Midbrain (tissue), 1 donor: Measurements from ENCODE around the gene SBF1.

Experiments used
- DNase-seq: peaks from one replicate; lab custom pipeline; 2025; lab: John Stamatoyannopoulos, UW

The SBF1 gene

DNA sequence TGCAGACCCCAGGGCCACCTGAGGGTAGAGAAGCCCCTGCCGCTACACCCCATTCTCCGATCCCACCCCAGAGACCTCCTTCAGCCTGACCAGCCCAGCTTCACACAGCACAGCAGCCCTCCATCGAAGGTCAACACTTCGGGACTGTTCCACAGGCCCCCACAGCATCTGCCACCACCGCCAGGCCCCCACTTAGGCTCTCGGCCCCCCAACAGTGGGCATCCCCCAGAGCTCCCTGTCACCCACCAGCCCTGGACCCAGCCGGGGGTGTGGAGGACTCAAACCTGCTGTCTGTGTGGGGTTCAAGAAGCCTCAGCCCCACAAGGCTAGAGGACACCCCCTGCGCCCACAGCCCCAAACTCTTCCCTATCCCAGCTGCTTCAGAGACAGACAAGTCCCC, 6.2 kb downstream of the SBF1 start:
- DNase-seq: no peak

DNA sequence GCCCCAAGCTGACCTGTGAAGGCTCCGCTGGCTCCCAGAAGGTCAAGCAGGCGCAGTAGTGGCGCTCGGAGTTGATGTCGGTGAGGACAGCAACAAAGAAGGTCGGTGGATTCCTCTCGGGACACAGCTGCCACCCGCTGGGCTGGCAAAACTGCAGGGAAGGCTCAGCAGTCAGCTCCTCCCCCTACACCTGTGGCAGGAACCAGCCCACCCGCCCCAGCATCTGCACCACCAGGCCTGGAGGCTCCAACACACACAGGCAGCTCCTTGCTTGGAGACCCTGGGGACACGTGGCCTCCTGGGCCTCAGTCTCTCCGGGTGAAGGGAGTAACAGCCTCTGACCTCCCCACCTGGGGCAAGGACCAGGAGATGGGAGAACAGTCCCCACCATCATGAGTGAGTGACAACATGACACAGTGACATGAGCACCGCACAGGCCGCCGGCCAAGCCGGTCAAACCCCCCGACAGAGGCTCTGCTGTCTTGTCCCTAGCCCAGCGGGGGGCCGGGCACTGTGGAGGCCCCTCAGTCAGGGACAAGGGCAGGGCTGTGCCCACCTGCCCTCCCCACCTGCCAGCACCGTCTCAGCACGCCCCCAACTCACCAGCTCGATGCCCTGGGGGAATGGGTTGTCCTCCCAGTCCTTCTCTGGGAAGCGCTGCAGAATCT, 6.9 kb downstream of the SBF1 start:
- no peak for DNase-seq

DNA sequence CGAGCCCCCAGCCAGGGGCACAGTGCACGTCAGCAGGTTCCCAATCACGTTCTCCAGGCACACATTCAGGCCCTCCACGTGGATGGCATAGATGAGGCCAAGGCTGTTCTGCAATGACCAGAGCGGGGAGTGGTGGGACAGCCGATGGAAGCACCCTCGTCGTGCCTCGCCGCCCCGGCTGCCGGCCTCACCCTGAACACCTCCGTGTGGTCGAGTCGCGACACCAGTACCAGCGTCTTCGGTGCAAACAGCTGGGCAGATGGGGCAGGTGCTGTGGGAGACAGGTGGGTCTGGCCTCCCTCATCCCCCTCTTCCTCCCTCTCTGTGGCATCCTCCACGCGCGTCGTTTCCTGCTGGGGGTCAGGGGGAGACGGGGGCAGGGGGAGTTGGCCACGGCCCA, 7.5 kb downstream of the SBF1 start:
- no peak for DNase-seq

DNA sequence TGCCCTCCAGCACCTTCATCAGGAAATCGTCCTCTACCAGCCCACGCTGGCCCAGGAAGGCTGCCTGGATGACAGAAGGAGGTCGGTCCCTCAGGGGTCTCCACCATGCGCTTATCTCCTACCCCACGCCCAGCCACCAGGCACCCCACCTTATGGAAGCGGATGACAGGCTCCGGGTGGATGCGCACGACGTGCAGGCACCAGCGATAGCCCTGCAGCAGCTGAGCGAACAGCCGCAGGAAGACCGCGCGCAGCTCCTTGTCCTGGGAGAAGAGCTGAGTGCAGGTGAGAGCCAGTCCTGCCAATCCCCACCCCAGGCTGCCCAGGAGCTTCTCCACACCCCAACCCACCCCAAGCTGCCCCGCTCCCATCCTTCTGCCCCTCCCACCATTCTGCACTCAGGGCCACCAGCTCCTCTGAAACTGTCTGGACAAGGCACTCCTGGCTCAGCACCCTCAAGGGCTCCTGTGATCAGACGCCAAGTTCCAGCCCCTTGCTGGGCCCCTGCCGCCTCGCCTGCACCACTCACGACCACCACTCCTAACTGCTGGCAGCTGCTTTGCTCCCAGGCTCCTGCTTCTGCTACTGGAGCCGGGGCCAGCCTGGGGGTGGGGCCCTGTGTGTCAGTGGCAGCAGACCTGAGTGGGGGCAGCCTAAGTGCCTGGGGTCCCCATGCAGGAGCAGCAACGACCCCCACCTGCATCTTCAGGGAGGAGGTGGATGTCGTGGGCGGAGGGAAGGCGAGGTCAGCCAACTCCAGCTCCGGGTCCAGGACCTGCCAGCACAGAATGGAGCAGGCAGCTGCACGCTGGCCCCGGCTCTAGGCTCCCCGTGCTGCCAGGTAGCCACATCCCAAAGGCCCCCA, 9.5 kb downstream of the SBF1 start:
- DNase-seq: no peak

DNA sequence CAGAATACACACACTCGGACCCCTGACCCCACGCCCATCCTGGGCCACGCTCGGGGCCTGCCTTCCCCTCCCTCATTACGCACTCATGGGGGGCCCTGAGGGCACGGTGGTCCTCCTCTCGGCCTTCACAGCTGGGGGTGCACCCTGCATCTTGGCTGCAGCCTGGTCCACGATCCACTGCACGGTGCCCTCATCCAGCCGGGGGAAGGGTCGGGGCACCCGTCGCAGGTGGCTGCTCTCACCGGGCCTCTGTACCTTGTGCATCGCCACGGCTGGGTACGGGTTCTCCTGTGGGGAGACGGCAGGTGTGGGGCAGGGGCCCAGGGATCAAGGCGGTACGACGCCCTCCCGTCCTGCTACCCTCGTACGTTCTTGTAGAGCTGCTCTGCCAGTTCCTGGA, 10.4 kb downstream of the SBF1 start:
- DNase-seq: no peak

DNA sequence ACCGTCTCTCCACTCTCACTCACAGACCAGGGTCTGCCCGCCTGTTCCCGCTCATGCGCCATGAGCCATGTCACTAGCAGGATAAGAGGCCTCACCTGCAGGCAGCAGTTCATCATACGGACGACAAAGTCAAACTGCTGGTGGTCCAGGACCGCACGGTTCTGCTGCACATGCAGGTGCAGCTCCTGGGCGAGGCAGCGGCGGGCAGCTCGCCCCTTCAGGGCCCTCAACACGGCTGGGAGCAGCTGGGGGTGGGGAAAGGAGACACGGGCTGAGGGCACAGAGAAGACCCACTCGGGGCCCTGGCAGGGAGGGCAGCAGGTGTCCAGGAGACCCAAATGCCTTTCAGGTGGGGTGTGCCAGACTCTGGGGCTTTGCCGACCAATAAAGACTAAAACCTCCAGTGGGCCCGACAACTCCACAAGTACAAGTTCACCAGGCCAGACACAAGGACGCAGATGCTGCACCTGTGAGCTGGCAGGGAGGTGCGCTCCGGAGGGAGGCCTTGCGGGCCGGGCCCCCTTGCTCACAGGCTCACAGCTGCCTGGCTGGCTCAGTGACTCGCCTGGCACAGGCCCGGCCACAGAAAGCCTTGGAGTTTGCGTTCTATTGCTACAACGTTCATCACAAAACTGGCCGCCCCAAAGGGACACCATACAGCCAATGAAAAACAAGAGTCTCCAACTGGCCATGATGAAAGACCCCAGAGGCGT, 11.5 kb downstream of the SBF1 start:
- no peak for DNase-seq

DNA sequence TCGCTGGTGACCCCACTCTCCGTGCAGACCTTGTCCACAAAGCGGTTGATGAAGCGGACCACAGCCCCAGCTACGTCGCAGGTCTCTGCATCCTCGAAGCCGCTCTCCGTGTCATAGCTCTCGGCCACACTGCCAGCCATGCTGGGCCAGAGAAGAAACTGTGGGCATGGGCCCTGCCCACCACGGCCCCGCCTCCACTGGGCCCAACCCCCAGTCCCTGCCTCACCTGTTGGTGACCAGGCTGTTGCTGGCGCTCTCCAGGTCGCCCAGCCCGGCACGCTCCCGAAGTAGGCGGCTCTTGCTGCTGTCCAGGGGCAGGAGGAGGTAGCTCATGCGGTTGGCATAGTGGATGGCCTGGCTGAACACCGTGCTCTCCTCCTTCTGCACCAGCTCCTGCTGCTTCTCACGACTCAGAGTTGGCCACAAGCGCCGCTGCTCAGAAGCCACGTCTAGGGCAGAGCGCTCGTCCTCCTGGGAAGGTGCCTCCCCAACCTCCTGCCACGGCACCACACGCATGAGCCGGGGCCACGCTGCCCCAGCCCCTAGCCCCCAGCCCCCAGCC, 12.8 kb downstream of the SBF1 start:
- DNase-seq: no peak

DNA sequence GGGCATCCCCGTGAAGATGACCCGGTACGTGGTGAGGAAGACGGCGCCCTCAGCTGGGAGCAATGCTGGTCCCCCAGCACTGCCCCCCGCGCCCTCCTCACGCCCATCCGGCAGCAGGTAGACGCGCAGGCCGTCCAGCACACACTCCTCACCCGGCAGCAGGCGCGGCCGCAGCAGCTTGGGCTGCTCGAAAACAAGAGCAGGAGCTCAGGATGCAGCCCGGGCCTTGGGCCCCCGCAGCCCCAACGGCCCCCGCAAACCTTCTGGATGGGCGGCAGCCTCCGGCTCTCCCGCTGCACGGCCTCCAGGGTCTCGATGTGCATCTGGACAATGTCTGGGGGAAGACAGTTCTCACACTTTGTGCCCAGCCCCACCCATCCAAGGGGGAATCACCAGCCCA, 13.3 kb downstream of the SBF1 start:
- no peak for DNase-seq

DNA sequence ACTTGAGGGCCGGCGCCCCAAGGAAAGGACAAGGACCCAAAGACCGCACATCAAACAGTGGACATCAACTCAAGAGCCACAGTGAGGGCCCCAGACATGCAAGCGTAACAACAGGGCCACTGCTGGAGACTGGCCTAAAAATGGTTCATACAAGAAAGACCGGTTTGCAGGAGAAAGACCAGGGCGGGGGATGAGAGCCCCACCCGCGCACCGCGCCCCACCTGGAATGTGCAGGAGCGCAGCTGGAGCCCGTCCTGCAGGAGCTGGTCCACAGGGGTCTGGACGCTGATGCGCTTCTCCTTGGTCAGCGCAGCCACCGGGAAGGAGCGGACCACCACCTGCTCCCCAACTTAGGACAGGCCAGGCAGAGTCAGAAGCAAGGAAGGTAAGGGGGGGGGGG, 13.9 kb downstream of the SBF1 start:
- no peak for DNase-seq

DNA sequence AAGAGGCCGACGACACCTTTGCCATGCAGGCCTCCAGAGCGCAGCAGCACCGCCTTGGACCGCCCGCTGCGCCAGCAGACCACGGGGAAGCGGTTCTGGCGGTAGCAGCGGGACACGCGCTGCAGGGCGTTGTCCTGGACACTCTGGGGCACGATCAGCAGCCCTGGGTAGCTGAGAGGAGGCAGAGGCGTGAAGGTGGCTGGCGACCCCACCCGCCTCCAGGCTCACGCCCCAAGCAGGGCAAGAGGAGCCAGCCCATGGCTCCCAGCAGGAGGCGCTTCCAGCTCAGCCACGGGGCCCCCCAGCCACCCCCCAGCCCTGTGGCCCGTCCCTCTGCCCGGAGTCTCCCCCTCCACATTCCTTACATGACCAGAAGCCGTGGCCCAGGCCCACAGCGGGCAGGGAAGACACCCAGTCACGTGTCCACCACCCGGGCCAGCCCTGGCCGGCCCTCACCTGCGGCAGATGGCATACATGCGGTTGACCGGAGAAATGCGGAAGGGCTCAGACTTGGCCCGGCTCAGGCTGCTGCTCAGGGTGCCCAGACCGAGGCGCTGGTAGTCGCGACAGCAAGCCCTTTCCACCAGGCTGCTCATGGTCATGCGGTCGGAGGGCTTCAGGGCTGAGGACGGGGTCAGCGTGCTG, 15.2 kb downstream of the SBF1 start:
- DNase-seq: no peak

DNA sequence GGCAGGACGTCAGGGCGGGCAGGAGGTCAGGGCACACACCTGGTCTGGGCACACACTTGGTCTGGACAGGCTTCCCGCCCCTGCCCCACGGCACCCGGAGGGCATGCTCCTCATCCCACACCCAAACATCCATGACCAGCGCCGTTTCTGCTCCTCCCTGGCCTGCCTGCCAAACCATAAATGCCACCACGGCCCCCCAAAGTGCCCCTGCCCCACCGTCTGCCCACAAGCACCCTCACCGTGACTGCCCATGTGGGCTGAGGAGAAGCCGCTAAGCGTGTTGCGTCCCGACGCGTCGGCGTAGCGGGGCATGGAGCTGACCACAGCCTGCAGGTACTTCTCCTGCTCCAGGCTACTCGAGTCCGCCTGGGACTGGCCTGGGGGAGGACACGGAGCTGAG, 15.8 kb downstream of the SBF1 start:
- no peak for DNase-seq

DNA sequence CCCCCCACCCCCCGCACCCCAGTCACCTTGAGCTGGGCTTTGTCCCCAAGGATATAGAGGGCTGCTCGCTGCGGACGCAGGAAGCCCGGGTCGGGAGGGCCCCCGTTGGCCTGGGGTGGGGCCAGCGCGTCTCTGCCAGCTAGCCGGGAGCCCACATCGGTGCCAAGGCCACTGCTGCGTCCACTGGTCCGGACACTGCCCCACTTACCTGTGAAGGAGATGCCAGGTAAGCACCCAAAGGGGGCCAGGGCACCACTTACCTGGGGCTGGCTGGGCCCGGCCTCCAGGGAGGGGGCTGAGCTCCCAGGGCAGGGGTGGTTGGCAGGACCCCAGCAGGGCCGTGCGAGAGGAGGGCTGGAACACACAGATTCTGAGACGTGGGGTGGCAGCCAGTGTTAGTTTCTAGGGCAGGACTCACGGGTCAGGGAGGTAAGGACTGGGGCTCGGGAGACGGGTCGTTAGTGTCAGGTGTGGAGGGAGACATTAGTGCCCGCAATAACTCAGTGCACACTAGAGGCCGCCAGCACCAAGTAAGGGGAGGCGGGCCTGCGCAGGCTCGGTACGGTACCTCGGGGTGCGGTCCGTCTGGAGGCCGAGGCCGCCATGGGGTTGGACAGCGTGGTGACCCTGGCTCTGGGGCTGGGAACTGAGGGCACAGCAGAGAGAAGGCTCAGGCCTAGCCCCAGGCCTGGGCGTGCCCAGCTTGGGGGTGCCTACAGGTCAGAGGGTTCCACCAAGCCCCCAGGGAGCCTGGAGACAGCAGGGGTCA, 18.2 kb downstream of the SBF1 start:
- DNase-seq: no peak

DNA sequence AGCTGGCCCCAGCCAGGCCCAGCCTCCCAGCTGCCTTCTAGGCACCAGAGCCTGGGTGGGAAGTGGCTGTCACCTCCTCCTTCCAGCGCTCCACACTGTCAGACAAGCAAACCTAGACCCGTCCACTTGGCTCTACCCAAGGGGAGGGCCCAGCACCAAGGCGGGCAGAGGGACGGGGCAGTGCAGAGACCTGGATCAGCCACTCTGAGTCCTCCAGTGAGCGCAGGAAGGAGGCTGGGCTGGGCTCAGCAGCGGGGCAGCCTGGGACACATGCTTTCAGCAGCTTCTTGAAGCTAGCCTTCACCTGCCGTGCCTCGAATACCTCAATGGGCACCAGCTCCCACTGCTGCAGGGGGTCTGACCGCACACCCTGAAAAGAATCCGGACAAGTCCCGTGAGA, 18.8 kb downstream of the SBF1 start:
- DNase-seq: no peak

DNA sequence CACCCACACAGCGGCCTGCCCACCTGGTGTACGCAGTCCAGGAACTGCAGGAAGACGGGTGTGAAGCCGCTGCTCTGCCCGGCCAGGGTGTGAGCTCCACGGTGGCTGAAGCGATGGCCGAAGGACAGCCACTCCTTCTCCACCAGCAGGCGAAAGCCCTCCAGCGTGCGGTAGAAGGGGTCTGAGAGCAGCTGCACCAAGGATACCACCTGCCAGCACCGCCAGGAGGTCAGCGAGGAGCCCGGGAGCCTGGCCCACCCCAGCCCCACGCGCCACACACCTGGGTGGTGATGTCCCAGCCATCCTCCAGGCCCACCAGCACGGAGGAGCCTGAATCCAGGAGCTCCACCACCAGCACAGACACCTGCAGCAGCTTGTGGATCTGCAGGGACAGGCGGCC, 19.6 kb downstream of the SBF1 start:
- no peak for DNase-seq

DNA sequence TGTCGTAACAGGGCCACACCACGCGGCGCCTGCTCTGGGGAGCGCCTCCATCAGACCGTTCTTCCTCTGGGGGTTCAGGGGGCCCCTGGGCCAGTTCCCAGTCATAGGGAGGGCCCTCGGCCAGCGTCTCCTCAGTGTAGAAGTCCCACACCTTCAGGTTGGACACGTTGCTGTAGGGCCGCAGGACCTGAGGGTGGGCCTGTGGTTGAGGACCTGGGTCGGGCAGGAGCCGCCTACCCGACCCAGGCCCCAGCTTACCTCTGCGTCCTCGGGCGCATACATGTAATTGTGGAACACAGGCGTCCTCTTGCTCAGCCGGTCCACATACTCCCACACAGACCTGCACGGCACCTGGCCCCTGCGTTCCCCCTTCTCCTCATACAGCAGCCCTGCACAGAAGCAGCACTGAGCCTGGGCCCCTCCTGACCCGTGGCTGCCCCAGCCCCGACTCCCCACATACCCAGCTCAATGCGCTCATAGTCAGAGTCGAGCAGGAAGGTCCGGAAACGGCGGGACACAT, 20.2 kb downstream of the SBF1 start:
- no peak for DNase-seq

DNA sequence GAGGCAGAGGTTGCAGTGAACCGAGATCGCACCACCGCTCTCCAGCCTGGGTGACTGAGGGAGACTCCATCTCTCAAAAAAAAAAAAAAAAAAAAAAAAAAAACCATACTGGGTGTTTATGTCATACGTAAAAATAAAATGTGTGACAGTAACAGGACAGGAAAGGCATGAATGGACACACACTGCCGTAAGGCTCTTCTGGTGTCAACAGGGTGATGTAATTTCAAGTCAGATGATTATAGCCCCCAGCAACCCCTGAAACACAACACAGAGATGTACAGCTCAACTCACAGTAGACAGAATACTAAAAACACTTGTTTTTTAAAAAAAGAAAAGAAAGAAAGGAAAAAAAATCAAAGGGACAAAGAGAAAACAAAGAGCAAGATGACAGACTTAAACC, 22.2 kb downstream of the SBF1 start:
- no peak for DNase-seq

DNA sequence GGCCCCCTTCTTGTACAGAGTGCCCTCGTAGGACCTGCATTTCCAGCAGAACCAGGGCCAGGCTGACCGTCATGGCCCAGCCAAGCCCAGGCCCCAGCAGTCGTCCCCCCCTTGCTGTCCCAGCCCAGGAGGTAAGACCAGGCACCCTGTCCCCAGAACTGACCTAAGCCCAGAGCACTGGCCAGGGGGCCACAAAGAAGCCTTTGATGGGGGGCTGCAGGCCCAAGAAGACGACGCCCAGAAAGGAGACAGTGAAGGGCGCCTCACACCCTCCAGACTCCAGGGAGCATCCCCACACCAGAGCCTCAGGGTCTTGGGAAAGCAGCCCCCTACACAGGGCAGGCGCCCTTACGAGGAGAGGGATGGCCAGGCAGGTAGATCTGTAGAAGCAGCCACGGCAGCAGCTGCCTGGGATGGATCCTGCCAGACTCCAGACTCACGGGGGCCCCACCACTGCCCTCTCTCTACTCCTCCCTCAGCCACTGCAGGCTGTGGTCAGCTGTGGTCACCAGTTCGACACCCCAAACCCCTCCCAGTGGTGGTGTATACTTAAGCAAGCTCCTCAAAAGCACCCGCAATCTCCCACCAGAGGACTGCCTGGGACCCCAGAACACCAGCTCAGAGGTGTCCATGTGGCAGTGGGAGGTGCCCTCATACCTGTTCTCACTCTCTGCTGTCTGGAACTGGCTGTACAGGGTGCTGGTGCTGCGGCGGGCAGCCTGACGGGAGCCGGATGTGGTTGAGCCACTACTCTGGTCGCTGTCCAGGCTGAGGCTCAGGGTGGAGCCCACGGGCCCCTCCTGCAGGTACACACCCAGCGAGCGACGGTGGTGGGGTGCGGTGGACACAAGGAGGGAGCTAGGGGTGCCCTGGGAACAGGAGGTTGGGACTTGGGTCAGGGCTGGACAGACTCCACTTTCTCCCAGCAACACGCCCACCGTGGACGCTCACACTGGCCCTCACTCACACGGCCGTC, 27.0 kb downstream of the SBF1 start:
- no peak for DNase-seq

DNA sequence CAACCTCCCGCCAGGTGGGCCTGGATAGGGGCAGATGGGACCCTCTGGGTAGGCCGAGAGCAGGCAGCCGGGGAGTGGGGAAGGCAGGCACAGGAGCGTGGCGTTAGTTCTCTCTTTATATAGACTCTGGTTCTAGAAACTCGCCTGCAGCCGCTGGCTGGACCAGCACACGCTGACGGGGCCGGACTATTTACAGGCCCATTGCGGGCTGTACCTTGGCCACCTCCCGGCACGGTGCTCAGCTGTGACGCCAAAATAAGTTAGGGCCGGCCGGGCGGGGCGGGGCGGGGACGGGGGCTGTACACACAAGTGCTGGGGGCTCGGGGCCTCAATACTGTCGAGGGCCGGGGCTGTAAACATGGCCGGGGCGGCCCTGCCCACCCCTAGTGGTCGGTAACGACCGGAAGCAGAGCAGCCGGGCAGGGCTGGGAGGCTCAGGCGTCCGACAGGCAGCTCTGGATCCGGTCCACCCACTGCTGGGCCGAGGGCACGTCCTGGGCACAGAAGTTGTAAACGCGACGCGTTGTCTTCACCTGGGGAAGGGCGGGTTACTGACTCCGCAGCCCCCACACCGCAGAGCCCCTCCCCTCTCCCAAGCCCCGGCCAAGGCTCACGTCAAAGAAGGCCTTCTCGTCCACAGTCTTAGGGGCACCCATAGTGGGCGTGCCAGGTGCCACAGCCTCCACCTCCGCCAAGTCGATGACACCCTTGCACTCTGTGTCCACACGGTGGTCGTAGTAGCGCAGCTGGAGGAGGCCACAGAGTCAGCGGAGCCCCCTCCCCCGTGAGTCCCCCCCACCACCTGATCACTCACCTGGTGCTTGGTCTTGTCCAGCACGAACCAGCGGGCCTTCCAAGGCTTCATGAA, 27.9 kb downstream of the SBF1 start:
- DNase-seq: no peak
